Measurements from ENCODE around the gene LCK.

The LCK gene

GRCh38 chr1:32250893-32251716 is at the start of gene LCK:
Gene LCK, plus strand, starts transcription at chr1:32251265. Its CDS starts 23,065 bp downstream, at chr1:32274330.
- DNase-seq: peak; percentile 71

- no peak for DNase-seq
Observed at GRCh38 chr1:32204943-32205361, 46.1 kb upstream of the LCK start.

DNA sequence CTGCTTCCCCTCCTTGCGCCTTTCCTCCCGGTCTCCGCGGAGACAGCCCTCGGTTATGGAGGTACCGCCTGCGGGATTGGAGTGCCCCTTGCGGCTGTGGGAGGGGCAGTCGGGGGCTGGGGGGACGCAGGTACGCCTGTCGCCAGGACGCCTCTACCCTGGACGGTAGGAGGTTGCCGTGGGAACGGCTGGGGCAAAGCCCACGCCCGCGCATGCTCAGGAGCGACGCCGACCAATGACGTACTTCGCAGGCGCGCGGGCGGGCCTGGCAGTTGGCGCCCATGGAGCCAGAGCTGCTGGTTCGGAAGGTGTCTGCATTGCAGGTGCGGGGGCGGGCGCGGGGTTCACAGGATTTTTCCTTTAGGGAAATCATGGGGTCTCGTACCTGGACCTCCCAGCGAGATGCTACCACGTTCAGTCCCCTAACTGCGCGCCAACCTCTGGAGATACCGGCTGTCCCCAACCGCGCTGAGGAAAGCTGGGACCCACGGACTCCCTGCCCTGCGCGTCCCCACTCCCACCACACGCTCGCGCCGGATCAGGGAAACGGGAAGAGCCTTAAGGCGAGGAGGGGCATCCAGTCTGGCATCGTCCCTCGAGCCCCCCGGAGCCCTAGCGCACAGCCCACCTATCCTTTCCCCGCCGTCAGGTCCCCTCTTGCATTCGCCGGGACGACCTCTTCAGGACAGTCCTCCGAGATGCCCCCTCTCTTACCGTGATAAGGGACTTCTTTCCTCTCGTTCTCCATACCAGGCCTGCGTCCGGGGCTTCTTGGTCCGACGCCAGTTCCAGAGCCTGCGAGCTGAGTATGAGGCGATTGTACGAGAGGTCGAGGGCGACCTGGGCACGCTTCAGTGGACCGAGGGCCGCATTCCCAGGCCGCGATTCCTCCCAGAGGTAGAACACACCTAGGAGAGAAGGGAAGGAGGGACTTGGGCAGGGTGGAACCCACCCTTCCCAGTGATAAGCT is 45.4 kb upstream of the LCK start, which contains the start of gene IQCC:
Gene IQCC, plus strand, starts transcription at position 271 of the 970 bp plus-strand sequence. Its CDS starts 11 bp downstream, at position 282.
- peak; percentile 85 for DNase-seq

DNA sequence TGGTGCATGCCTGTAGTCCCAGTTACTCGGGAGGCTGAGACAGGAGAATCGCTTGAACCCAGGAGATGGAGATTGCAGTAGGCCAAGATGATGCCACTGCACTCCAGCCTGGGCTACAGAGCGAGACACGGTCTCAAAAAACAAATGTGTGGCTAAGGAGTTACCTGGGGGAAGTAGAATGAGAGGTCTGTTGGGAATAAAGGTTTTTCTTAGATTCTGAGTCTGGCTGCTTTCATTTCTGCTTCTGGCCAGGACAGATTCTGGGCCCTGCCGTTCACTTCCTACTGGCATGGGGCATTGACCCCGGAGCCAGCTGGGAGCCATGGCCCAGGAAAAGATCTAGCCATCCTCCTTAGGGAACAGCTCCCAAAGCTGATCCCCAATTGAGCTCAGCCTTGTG is 42.6 kb upstream of the LCK start:
- no peak for DNase-seq

GRCh38 chr1:32208891-32209328 is 42.2 kb upstream of the LCK start, which contains the start of gene DCDC2B:
Gene DCDC2B, plus strand, starts transcription at chr1:32209089. Its CDS starts 5 bp downstream, at chr1:32209094.
- no peak for DNase-seq

- peak; percentile 68 for DNase-seq
Observed at GRCh38 chr1:32215629-32216480, 35.2 kb upstream of the LCK start.

DNA sequence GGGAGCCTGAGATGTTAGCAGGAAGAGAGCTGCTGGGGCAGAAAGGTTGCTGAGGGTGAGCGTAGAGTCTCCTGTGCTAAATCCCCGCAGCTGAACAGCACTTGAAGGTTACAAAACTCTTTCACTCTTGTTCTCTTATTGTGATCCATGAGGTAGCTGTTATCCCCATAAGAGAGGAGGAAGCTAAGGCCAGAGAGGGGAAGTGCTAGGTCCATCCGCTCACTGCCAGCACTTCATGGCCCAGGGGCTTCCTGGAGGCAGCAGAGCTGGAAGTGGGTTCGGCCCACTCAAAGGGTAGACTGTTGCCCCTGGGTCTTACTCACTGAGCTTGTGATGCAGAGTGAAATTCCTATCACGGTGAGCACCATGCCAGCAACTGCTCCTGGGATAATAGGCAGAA is 34.5 kb upstream of the LCK start:
- DNase-seq: no peak

GRCh38 chr1:32219022-32219421 is 32.0 kb upstream of the LCK start:
- no peak for DNase-seq

GRCh38 chr1:32220746-32221580 is 30.1 kb upstream of the LCK start:
- no peak for DNase-seq

DNA sequence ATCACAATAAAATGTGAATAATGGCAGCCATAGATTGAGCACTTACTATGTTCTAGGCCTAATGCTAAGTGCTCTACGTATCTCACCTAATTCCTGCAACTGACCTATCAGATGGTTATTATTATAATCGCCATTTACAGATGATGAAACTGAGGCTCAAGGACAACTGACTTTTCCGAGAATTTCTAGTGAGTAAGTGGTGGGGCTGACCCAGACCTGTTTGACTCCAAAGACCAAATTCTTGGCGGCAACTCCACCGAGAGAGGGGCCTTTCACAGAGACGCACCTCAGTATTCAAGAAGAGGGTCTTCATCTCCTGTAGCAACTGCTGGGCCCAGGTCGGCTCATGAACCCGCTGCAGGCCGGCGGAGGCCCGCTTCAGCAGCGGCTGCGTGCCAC is 29.5 kb upstream of the LCK start:
- DNase-seq: no peak

DNA sequence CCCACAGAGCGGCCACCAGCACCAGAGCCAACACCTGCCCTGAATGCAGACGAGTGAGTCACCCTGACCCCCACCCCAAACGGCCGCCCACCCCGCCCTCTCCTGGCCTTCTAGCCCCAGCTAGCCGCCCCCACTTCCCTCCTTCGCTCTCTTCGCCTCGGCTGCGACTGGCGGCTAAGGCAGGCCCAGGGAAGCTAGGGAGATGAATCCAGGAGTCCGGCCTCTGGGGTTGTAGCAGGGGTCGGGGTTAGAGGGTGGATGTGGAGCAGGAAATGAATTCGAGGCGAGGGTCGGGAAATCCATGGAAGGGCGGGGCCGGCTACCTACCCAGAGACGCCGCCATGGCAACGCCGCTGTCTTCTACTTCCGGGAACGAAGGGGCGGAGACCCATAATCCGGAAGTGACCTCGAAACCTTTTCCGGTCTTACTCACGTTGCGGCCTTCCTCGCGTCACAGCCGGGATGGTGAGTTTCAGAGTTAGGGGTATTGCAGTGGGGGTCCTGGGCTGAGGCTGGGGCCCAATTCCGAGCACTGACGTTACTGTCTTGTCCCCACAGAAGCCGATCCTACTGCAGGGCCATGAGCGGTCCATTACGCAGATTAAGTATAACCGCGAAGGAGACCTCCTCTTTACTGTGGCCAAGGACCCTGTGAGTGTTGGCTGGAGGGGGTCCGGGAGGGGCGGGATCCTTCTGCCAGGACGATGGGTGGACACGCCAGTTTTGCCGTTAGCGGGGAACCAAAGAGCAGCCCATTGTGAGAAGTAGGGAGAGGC is 28.9 kb upstream of the LCK start, which contains the start of the genes EIF3I and TMEM234:
Gene EIF3I, plus strand, starts transcription at position 428 of the 776 bp plus-strand sequence. Its CDS starts 35 bp downstream, at position 463.
Gene TMEM234, minus strand, starts transcription at position 374 of the 776 bp plus-strand sequence. Its CDS starts 31 bp downstream, at position 343.
- peak; percentile 93 for DNase-seq

GRCh38 chr1:32223683-32224082 is 27.4 kb upstream of the LCK start:
- no peak for DNase-seq

DNA sequence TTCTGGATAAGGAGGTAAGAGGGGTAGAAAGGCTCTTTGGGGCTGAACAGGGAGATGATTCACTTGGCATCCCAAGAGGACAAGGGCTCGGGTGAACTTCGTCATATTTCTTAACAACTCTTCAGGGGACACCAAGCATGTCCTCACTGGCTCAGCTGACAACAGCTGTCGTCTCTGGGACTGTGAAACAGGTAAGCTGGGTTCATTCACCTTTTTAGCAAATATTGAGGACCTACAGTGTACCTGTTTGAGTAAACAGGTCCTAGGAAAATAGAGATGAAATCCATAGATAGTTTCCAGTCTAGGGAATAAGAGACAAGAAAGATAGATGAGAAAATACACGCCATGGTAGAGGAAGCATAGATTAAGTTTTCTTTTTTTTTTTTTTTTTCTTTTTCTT is 26.8 kb upstream of the LCK start:
- no peak for DNase-seq

DNA sequence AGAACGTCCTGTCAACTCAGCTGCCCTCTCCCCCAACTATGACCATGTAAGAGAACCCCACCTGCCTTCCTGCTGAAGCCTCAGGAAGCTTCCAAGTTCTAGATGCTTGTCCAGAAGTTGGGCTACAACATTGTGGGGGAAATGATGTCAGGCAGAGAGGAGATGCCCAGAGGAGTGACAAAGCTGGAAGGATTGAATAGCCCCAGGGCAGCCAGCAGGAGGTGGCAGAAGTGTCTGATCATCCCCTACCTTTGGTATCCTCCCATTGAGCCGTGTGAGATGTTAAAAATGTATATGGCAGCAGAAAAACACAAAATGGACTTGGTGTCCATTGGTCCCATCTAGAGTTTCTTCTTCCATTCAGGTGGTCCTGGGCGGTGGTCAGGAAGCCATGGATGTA is 22.3 kb upstream of the LCK start:
- no peak for DNase-seq

- no peak for DNase-seq
Observed at GRCh38 chr1:32231843-32232432, 19.1 kb upstream of the LCK start.

DNA sequence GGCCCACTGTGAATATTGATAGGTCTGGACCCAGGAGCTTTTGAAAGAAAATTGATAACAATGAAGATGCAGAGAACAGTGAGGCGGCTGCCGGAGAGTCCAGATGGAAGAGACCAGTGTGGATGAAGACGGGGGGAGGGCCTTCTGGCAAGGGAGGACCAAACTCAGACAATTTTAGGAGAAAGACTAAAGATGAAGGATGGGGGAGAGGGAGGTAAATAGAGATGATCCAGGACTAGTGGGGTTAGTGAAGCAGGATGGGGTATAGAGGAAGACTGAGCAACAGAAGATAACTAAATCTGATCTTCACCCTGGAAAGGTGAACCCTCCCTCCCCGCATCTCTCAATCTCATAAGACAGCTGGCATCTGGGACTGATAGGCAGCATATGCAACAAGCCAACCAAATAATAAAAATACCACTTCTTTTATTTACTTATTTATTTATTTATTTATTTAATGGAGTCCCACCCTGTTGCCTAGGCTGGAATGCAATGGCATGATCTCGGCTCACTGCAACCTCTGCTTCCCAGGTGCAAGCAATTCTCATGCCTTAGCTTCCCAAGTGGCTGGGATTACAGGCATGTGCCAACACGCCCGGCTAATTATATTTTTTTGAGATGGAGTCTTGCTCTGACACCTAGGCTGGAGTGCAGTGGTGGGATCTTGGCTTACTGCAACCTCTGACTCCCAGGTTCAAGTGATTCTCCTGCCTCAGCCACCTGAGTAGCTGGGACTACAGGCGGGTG is 18.3 kb upstream of the LCK start:
- DNase-seq: no peak

- DNase-seq: no peak
Observed at GRCh38 chr1:32234792-32235191, 16.3 kb upstream of the LCK start.

GRCh38 chr1:32239337-32239736 is 11.7 kb upstream of the LCK start:
- DNase-seq: no peak

- no peak for DNase-seq
Observed at GRCh38 chr1:32239790-32240139, 11.3 kb upstream of the LCK start.

Measured in stimulated activated CD4-positive, alpha-beta T cell treated with anti-CD3 and anti-CD28 coated beads, Interleukin-4, amount 100 ng/mL, for 24 hours (primary cell).